NCI-H526 treated with DMSO at 0.1 percent for 48 hours (cell line): ENCODE results near the gene CCDC170.
"Not testable (repeated sequence)": the region's sequence is repeated elsewhere in the genome, so short reads cannot be mapped to it uniquely, and the experiment has no call there.

Source experiments
- DNase-seq: peaks from one replicate; lab custom pipeline; 2025; lab: John Stamatoyannopoulos, UW

CCDC170 gene

GRCh38 chr6:151494235-151494935, 568 bp downstream of the CCDC170 start:
- DNase-seq = no peak

GRCh38 chr6:151494936-151495320, 1.1 kb downstream of the CCDC170 start:
- DNase-seq = no peak

GRCh38 chr6:151495380-151495779, 1.6 kb downstream of the CCDC170 start:
- DNase-seq = no peak

GRCh38 chr6:151497905-151498304, 4.1 kb downstream of the CCDC170 start:
- DNase-seq = no peak

DNA sequence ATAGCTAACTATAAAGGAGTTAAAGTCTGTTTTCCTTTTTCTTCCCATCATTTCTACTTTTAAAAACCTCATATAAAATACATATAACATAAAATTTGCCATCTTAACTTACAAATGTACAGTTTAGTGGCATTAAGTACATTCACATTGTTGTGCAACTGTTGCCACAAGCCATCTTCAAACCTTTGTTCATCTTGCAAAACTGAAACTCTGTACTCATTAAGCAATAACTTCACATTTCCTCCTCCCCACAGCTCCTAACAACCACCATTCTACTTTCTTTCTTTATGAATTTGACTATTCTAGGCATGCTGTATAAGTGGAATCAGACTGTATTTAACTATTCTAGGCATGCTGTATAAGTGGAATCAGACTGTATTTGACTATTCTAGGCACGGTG, 4.5 kb downstream of the CCDC170 start:
- DNase-seq = no peak

DNA sequence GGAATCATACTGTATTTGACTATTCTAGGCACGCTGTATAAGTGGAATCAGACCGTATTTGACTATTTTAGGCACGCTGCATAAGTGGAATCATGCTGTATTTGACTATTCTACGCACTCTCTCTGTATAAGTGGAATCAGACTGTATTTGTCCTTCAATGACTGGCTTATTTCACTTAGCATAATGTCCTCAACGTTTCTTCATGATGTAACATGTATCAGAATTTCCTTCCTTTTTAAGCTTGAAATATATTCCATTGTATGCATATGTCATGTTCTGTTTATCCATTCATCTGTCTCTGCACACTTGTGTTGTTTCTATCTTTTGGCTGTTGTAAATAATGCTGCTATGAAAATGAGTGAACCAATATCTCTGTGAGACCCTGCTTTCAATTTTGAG, 5.7 kb downstream of the CCDC170 start:
- DNase-seq = no peak

DNA sequence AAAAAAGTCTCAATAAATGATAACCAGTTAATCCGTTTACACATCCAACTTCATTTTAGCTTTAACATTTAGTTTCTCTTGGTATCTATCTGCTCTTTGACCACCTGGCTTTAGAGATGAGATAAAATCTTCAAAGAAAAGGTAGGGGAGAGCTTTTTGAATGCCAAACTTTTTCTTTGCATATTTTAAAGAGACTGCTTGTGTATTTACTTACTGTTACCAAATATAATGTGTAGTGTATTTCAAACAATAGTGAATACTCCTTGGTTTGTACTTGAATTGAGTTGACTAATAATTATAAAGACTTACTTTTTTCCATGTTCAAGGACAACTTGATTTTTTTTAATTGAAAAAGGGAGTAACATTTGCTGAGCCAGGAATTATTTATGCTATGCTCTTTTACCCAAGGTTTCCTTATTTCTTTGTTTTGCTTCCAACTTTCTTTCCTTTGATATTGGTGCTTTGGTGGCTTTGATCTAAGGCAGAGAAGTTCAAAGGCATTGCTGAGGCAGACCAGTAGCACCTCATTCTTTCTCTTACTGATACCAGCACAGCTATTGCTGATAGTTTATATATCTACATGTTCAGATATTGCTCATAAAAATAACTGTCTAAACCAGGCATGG, 7.8 kb downstream of the CCDC170 start:
- no peak for DNase-seq

GRCh38 chr6:151502499-151502898, 8.7 kb downstream of the CCDC170 start:
- no peak for DNase-seq

- DNase-seq = no peak
Observed at GRCh38 chr6:151506761-151507160, 12.9 kb downstream of the CCDC170 start.

DNA sequence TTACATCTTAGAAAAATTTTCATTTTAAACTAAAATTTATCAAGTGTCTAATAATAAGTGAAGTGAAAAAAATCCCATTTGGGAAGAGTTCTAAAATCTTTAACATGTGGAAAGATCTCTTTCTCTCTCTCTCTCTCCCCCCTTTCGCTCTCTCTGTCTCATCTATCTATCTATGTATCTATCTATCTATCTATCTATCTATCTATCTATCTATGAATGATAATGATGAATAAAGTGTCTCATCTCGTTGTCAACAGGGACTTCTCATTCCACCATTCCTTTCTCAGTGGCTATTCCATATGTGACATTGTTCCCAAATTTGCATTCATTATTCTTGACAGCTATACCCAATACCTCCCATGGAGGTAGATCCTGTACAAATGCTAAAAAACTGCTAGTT, 15.2 kb downstream of the CCDC170 start:
- no peak for DNase-seq

GRCh38 chr6:151512481-151512880, 18.7 kb downstream of the CCDC170 start:
- DNase-seq = no peak

DNA sequence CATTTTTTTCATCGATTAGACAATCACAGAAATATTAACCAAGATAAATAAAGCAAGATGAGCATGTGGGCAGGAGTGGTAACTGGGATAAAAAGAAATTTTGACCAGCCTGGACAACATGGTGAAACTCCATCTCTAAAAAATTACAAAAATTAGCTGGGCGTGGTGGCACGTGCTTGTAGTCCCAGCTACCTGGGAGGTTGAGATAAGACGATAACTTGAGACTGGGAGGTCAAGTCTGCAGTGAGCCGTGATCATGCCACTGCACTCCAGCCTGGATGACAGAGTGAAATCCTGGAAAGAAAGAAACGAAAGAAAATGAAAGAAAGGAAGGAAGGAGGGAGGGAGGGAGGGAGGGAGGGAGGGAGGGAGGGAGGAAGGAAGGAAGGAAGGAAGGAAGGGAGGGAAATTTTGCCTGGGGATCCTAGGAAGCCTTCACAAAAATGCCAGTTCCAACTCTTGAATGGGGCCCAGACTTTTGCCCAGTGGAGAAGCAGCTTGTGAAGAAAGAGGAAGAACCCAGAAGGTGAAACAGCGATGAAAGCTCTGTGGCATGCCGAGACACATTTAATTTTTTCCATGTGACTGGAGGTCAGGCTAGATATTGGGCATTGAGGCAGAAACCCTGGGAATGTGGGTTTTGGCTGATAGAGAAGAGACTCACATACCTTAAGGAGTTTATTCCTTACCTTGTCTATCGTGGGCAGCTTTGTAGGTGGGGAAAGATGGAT, 20.3 kb downstream of the CCDC170 start:
- DNase-seq = no peak

DNA sequence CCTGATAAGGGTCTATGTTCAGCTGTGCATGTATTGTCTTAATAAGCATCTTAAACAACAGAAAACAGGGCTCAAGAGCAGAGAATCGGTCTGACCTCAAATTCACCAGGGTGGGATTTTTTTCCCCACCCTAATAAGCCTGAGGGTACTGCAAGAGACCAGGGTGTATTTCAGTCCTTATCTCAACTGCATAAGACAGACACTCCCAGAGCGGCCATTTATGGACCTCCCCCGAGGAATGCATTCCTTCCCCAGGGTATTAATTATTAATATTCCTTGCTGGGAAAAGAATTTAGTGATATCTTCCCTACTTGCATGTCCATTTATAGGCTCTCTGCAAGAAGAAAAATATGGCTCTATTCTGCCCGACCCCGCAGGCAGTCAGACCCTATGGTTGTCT, 25.2 kb downstream of the CCDC170 start:
- not testable (repeated sequence) for DNase-seq

DNA sequence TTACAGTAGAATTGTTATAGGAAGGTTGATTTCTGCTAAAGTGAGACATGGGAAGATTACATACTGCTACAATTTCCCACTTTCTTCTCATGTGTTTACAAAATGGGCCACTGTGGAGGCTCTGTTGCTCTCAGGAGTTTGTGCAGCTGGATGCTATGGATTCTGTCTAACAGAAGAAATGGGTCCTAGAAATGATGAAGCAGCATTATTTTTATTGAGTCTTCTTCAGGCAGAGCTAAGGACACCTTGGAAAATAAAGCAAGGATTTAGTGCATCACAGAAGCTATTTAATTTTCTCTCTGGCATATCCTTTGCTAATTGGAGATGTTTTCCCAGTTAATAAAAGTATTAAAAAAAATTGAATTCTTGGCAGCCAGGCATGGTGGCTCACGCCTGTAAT, 29.2 kb downstream of the CCDC170 start:
- DNase-seq = no peak

GRCh38 chr6:151524059-151524458, 30.2 kb downstream of the CCDC170 start:
- no peak for DNase-seq

GRCh38 chr6:151534576-151534975, 40.8 kb downstream of the CCDC170 start:
- DNase-seq = no peak

DNA sequence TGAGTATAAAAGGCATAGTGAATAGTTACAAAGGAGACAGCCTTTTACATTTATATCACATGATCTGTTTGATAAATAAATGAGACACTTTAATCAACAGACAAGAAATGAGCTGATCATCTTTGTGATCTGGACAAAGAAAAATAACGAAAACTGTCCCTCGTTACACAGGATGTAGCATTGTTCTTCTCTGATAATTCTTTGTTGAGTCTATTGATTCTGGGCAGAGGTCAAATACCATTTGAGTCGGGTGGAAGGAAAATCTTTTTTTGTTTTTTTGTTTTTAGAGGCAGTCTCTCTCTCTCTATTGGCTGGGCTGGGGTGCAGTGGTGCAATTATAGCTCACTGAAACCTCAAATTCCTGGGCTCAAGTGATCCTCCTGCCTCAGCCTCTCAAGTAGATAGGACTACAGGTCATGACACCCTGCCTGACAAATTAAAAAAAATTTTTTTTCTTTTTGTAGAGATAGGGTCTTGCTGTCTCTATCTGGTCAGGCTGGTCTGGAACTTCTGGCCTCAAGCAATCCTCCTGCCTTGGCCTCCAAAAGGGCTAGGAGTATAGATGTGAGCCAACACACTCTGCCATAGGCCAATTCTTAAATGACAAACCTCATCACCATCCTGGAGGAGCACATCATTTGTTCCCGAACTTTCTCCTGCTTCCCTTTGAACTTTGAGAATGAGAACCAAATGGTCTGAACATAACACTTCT, 41.8 kb downstream of the CCDC170 start:
- no peak for DNase-seq

- DNase-seq = no peak
Observed at GRCh38 chr6:151536188-151536479, 42.3 kb downstream of the CCDC170 start.

DNA sequence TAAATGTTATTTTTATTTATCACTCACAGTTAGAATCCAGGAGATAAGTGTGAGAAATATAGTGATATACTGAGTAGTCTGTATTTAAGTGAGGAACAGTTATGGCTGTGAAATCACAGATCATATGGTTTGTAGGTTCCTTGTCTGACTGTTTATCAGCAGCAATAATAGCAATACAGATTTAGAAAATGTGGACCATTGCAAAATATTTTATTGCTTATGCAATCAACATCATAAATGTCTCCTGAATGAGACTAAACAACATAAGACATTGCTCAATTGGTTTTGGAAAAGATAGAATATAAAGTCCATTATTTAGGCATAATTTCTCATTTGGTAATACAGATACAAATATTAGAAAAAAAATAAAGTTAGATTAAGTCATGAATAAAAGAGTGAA, 43.7 kb downstream of the CCDC170 start:
- DNase-seq = no peak

GRCh38 chr6:151539506-151540268, 45.9 kb downstream of the CCDC170 start:
- no peak for DNase-seq

GRCh38 chr6:151544453-151544852, 50.6 kb downstream of the CCDC170 start:
- no peak for DNase-seq

- not testable (repeated sequence) for DNase-seq
Observed at GRCh38 chr6:151544884-151545283, 51.1 kb downstream of the CCDC170 start.
